Neuronal stem cell (in vitro differentiated cells): Measurements from ENCODE around the gene SZT2. TPM values are rescaled to one million over a fixed set of nuclear protein-coding genes. Genes with fewer than 3 reads are reported as not detected.

ENCODE experiments used
- DNase-seq: peaks from one replicate; pipeline ENCODE4 v3.0.0-alpha.2; 2013; ENCODE audit warnings: low spot score
- H2AFZ ChIP-seq: one replicate; pipeline ENCODE4 v1.6.1; 2013; ENCODE audit warnings: mild to moderate bottlenecking, low read length, inconsistent platforms
- H2AK5ac ChIP-seq: 2 replicates; pipeline ENCODE4 v1.6.1; 2013; ENCODE audit warnings: low read depth, mild to moderate bottlenecking, inconsistent platforms, low read length, moderate library complexity, mixed read lengths
- H2BK120ac ChIP-seq: 2 replicates; pipeline ENCODE4 v1.6.1; 2013; ENCODE audit warnings: low read depth, mild to moderate bottlenecking, inconsistent platforms, low read length, moderate library complexity, mixed read lengths
- H2BK12ac ChIP-seq: one replicate; pipeline ENCODE4 v1.6.1; 2013; ENCODE audit warnings: low read length, inconsistent platforms
- H2BK15ac ChIP-seq: 2 replicates; pipeline ENCODE4 v1.6.1; 2013; ENCODE audit warnings: mild to moderate bottlenecking, low read length, inconsistent platforms, mixed read lengths
- H2BK5ac ChIP-seq: one replicate; pipeline ENCODE4 v1.6.1; 2013; ENCODE audit warnings: inconsistent platforms, mild to moderate bottlenecking, low read length, moderate library complexity
- H3K14ac ChIP-seq: one replicate; pipeline ENCODE4 v1.6.1; 2013; ENCODE audit warnings: low read length, inconsistent platforms
- H3K18ac ChIP-seq: 2 replicates; pipeline ENCODE4 v1.6.1; 2013; ENCODE audit warnings: low read length, inconsistent platforms
- H3K23ac ChIP-seq: 2 replicates; pipeline ENCODE4 v1.6.1; 2013; ENCODE audit warnings: low read depth, mild to moderate bottlenecking, mixed read lengths, low read length, inconsistent platforms; ENCODE audit not compliant: poor library complexity
- H3K27ac ChIP-seq: replicated peaks from 3 replicates; pipeline ENCODE4 v1.5.1; 2013; ENCODE audit warnings: low read length, inconsistent platforms
- H3K27me3 ChIP-seq, 3 experiments: 2 replicates each; pipeline ENCODE4 v1.6.1; 2013; ENCODE audit warnings: low read length in 3 of 3, mild to moderate bottlenecking in 2 of 3, inconsistent platforms in 1 of 3, low read depth in 1 of 3, mixed read lengths in 1 of 3, moderate library complexity in 1 of 3; ENCODE audit not compliant: control insufficient read depth in 3 of 3, insufficient read depth in 3 of 3
- H3K36me3 ChIP-seq, 2 donors: replicated peaks in 1 of 2; 2 replicates each; pipeline ENCODE4 v1.6.1; 2013; ENCODE audit warnings: low read length in 2 of 2; ENCODE audit not compliant: control insufficient read depth in 2 of 2, insufficient read depth in 2 of 2
- H3K4ac ChIP-seq: 2 replicates; pipeline ENCODE4 v1.6.1; 2013; ENCODE audit warnings: inconsistent platforms, mild to moderate bottlenecking, low read length, moderate library complexity
- H3K4me1 ChIP-seq, 2 donors: 1 replicate in 1 of 2; 2 replicates in 1 of 2; pipeline ENCODE4 v1.6.1; 2013; ENCODE audit warnings: low read length in 2 of 2, low read depth in 1 of 2; ENCODE audit not compliant: control insufficient read depth in 2 of 2, insufficient read depth in 1 of 2
- H3K4me2 ChIP-seq: one replicate; pipeline ENCODE4 v1.6.1; 2013; ENCODE audit warnings: mild to moderate bottlenecking, low read length, inconsistent platforms; ENCODE audit not compliant: insufficient read depth, poor library complexity, severe bottlenecking
- H3K4me3 ChIP-seq, 2 donors: 2 replicates each; pipeline ENCODE4 v1.5.1; 2013; ENCODE audit warnings: low read length in 2 of 2, mild to moderate bottlenecking in 2 of 2, inconsistent platforms in 1 of 2, moderate library complexity in 1 of 2
- H3K79me1 ChIP-seq: one replicate; pipeline ENCODE4 v1.6.1; 2013; ENCODE audit warnings: low read depth, mild to moderate bottlenecking, inconsistent platforms, low read length, moderate library complexity
- H3K9ac ChIP-seq: one replicate; pipeline ENCODE4 v1.6.1; 2013; ENCODE audit warnings: mild to moderate bottlenecking, low read depth, low read length, inconsistent platforms; ENCODE audit not compliant: poor library complexity
- H3K9me3 ChIP-seq, 2 donors: replicated peaks in 1 of 2; 2 replicates each; pipeline versions ENCODE3 to v1.6.1; 2013; ENCODE audit warnings: low read length in 2 of 2, mild to moderate bottlenecking in 2 of 2, inconsistent platforms in 1 of 2, low read depth in 1 of 2, mixed read lengths in 1 of 2, moderate library complexity in 1 of 2; ENCODE audit not compliant: control insufficient read depth in 2 of 2, insufficient read depth in 1 of 2
- H4K8ac ChIP-seq: one replicate; pipeline ENCODE4 v1.6.1; 2013; ENCODE audit warnings: low read depth, mild to moderate bottlenecking, inconsistent platforms, low read length, moderate library complexity
- H4K91ac ChIP-seq: one replicate; pipeline ENCODE4 v1.6.1; 2013; ENCODE audit warnings: low read length, low read depth, mild to moderate bottlenecking, inconsistent platforms; ENCODE audit not compliant: poor library complexity
- WGBS, 2 donors: extraction: QIAGEN DNeasy Blood & Tissue Kit; methylation state at CpG; one replicate each; pipeline ENCODE4 v1.1.7; 2013; ENCODE audit warnings: missing lambda C conversion rate in 2 of 2, mixed read lengths in 1 of 2; ENCODE audit not compliant: insufficient read length in 2 of 2, insufficient replicate concordance in 1 of 2; ENCODE audit errors: extremely low coverage in 2 of 2; 5-methylcytosine and 5-hydroxymethylcytosine counted together
- polyA plus RNA-seq, 2 experiments: library from polyadenylated mRNA; stranded (reverse); fragments of 200-250 nt; gene quantifications; one replicate each; pipeline ENCODE4 v1.2.3, GENCODE V29; 2013

SZT2 gene
- 4.2 TPM for polyA plus RNA-seq (2013, experiment 1 of 2)
- polyA plus RNA-seq (2013, experiment 2 of 2): 4.0 TPM

- Histone ChIP-seq H2BK5ac (peak within 1 kb of the TSS; percentile 16), H3K27ac (peak within 1 kb of the TSS; percentile 75), H4K8ac (peak within 1 kb of the TSS; percentile 44), H3K4me3 (peak within 1 kb of the TSS; percentile 96 to 99), H3K36me3 (peaks cover 22 to 37% of the 10 kb centered on the region in 2 donors), H3K18ac (peak within 1 kb of the TSS; percentile 88), H3K79me1 (peaks cover 7% of the 10 kb centered on the region), H2AFZ (peak within 1 kb of the TSS; percentile 97), H2BK120ac (no peak within 1 kb of the TSS), H3K23ac (peak within 1 kb of the TSS; percentile 90), H3K9ac (peak within 1 kb of the TSS; percentile 81), H2BK12ac (no peak within 1 kb of the TSS), H3K4me1 (peaks cover 7% of the 10 kb centered on the region in 2 donors), H3K4me2 (peak within 1 kb of the TSS; percentile 77), H3K27me3 (no peaks in the 10 kb centered on the region), H2AK5ac (no peak within 1 kb of the TSS), H3K4ac (no peak within 1 kb of the TSS), H2BK15ac (no peak within 1 kb of the TSS), H4K91ac (no peak within 1 kb of the TSS), H3K9me3 (no peaks in the 10 kb centered on the region), H3K14ac (no peak within 1 kb of the TSS)
- no CpG with 5 or more reads among the region's 65 CpGs for WGBS, 2 donors
- DNase-seq: peak; percentile 98
Observed at GRCh38 chr1:43389326-43390313, at the start of gene SZT2, which contains the start of gene MED8. TSS of gene SZT2 (plus strand) at chr1:43389899. CDS start at chr1:43389969, 70 bp downstream. TSS of gene MED8 (minus strand) at chr1:43389800. CDS start at chr1:43389764, 36 bp downstream.

- Histone ChIP-seq H3K23ac (no peak overlapping the region), H3K9ac (no peak overlapping the region), H3K4ac (no peak overlapping the region), H2BK12ac (no peak overlapping the region), H2BK5ac (no peak overlapping the region), H3K79me1 (no peaks in the 10 kb centered on the region), H3K4me3 (no peak overlapping the region), H3K27me3 (peaks cover 0 to 33% (median 0%) of the 10 kb centered on the region in 3 experiments), H3K18ac (no peak overlapping the region), H4K91ac (no peak overlapping the region), H2BK120ac (no peak overlapping the region), H3K4me2 (no peak overlapping the region), H3K36me3 (no peaks in the 10 kb centered on the region), H3K27ac (no peak overlapping the region), H2AFZ (no peak overlapping the region), H2AK5ac (no peak overlapping the region), H2BK15ac (no peak overlapping the region), H3K4me1 (peaks cover 0 to 2% of the 10 kb centered on the region in 2 donors), H4K8ac (no peak overlapping the region), H3K14ac (no peak overlapping the region), H3K9me3 (no peaks in the 10 kb centered on the region)
- no peak for DNase-seq
- 100% methylated on average over 1 of the region's 1 CpG; no CpG with 5 or more reads in 1 of the 2 donors for WGBS, 2 donors
Observed at GRCh38 chr1:43340559-43340958, 49.1 kb upstream of the SZT2 start.

GRCh38 chr1:43344267-43344850 is 45.3 kb upstream of the SZT2 start:
- Histone ChIP-seq H3K9me3 (no peaks in the 10 kb centered on the region), H3K4me2 (no peak overlapping the region), H3K23ac (no peak overlapping the region), H4K8ac (no peak overlapping the region), H3K27ac (no peak overlapping the region), H2AK5ac (no peak overlapping the region), H4K91ac (no peak overlapping the region), H3K27me3 (peaks cover 0 to 57% (median 0%) of the 10 kb centered on the region in 3 experiments), H2AFZ (no peak overlapping the region), H2BK5ac (no peak overlapping the region), H3K9ac (no peak overlapping the region), H3K4ac (no peak overlapping the region), H3K4me1 (peaks cover 3 to 9% of the 10 kb centered on the region in 2 donors), H3K36me3 (no peaks in the 10 kb centered on the region), H3K18ac (no peak overlapping the region), H3K14ac (no peak overlapping the region), H3K79me1 (no peaks in the 10 kb centered on the region), H3K4me3 (no peak overlapping the region), H2BK12ac (no peak overlapping the region), H2BK15ac (no peak overlapping the region), H2BK120ac (no peak overlapping the region)
- no peak for DNase-seq
- WGBS, 2 donors: no CpG with 5 or more reads among the region's 4 CpGs

DNA sequence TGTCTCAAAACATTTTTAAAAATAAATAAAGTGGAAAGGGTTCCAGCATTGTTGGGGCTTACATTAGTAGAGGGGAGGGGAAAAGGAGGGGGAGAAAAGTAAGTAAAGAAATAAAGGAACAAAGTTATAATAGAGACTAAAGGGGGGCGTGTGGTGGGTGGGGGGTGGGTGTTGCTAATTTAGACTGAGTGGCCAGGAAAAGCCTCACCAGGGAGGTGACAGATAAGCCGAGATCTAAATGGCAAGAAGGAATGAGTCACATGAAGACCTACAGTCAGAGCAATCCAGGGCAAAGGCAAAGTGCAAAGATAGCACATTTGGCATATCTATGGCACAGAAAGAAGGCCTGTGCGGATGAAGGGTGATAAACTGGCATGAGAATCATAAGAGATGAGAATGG is 44.6 kb upstream of the SZT2 start:
- Histone ChIP-seq H4K8ac (no peak overlapping the region), H2AFZ (no peak overlapping the region), H3K18ac (no peak overlapping the region), H3K27me3 (peaks cover 0 to 62% (median 0%) of the 10 kb centered on the region in 3 experiments), H2BK15ac (no peak overlapping the region), H3K4me2 (no peak overlapping the region), H3K4ac (no peak overlapping the region), H3K4me3 (no peak overlapping the region), H3K23ac (no peak overlapping the region), H3K9ac (no peak overlapping the region), H3K79me1 (no peaks in the 10 kb centered on the region), H3K4me1 (peaks cover 9 to 13% of the 10 kb centered on the region in 2 donors), H2BK12ac (no peak overlapping the region), H3K9me3 (no peaks in the 10 kb centered on the region), H2BK120ac (no peak overlapping the region), H2AK5ac (no peak overlapping the region), H3K27ac (no peak overlapping the region), H4K91ac (no peak overlapping the region), H2BK5ac (no peak overlapping the region), H3K36me3 (no peaks in the 10 kb centered on the region), H3K14ac (no peak overlapping the region)
- no peak for DNase-seq
- WGBS, 2 donors: no CpG with 5 or more reads among the region's 3 CpGs
